Endodermal cell (in vitro differentiated cells): ENCODE data around the gene TAS2R30. TPM values are rescaled to one million over a fixed set of nuclear protein-coding genes. Genes with fewer than 3 reads are reported as not detected.

Experiments
- DNase-seq: peaks from one replicate; pipeline ENCODE4 v3.0.0-alpha.2; 2017
- H3K27ac ChIP-seq: 2 replicates; pipeline ENCODE4 v1.5.1; 2013; ENCODE audit warnings: mild to moderate bottlenecking, low read depth, low read length, moderate library complexity
- H3K27me3 ChIP-seq: 2 replicates; pipeline ENCODE4 v1.6.1; 2013; ENCODE audit warnings: mild to moderate bottlenecking, low read length, moderate library complexity; ENCODE audit not compliant: insufficient read depth, control insufficient read depth, poor library complexity, severe bottlenecking
- H3K36me3 ChIP-seq: 2 replicates; pipeline ENCODE4 v1.7.0; 2013; ENCODE audit warnings: mild to moderate bottlenecking, low read length, moderate library complexity; ENCODE audit not compliant: control insufficient read depth, insufficient read depth
- H3K4me1 ChIP-seq: one replicate; pipeline ENCODE4 v1.7.0; 2013; ENCODE audit warnings: low read length; ENCODE audit not compliant: control insufficient read depth, insufficient read depth
- H3K4me3 ChIP-seq: 2 replicates; pipeline ENCODE4 v1.5.1; 2013; ENCODE audit warnings: mild to moderate bottlenecking, low read length, moderate library complexity
- H3K9ac ChIP-seq: 2 replicates; pipeline ENCODE4 v1.6.1; 2013; ENCODE audit warnings: mild to moderate bottlenecking, low read length, moderate library complexity; ENCODE audit not compliant: poor library complexity, severe bottlenecking; ENCODE audit errors: extremely low read depth
- H3K9me3 ChIP-seq: 2 replicates; pipeline ENCODE4 v1.6.1; 2013; ENCODE audit warnings: mild to moderate bottlenecking, low read length, moderate library complexity; ENCODE audit not compliant: control insufficient read depth
- H3K27ac Mint-ChIP-seq: 2 replicates; pipeline ENCODE4 v1.8.0; 2020; ENCODE audit warnings: mixed read lengths
- H3K27me3 Mint-ChIP-seq: 2 replicates; pipeline ENCODE4 v1.8.0; 2021; ENCODE audit warnings: mild to moderate bottlenecking, mixed read lengths; ENCODE audit not compliant: insufficient read depth
- H3K36me3 Mint-ChIP-seq: 2 replicates; pipeline ENCODE4 v1.8.0; 2020; ENCODE audit warnings: low read depth, mixed read lengths
- H3K4me1 Mint-ChIP-seq: 2 replicates; pipeline ENCODE4 v1.8.0; 2020; ENCODE audit warnings: mixed read lengths
- H3K4me3 Mint-ChIP-seq: 2 replicates; pipeline ENCODE4 v1.8.0; 2020; ENCODE audit warnings: mild to moderate bottlenecking, moderate library complexity, mixed read lengths
- H3K9me3 Mint-ChIP-seq: 2 replicates; pipeline ENCODE4 v1.8.0; 2020; ENCODE audit warnings: mild to moderate bottlenecking, mixed read lengths
- WGBS, 2 experiments: methylation state at CpG; one replicate each; pipeline versions ENCODE4 v1.1.5 to v1.1.7; 2013; ENCODE audit warnings: missing lambda C conversion rate in 2 of 2, mixed read lengths in 1 of 2; ENCODE audit not compliant: insufficient coverage in 1 of 2, insufficient read length in 1 of 2; 5-methylcytosine and 5-hydroxymethylcytosine counted together
- total RNA-seq, 2 donors: library from RNA; stranded (reverse); fragmentation: NEBNext Ultra II Directional in 1 of 2; extraction: Animal tissue kit (Norgen Biotek cat#: 25700) in 1 of 2; gene quantifications; 2 replicates in 1 of 2; 3 replicates in 1 of 2; pipeline ENCODE4 v1.2.1, GENCODE V29; 2021
- TF ChIP-seq, protein P1 (sequence below): fragments of 200-600 bp; sonication (generic); conservative IDR thresholded peaks from 2 replicates; pipeline ENCODE4 v1.5.0; 2021; ENCODE audit warnings: antibody characterized with exemption, mild to moderate bottlenecking

TAS2R30 gene
- total RNA-seq, 2 donors from 2014 or later, result 1.8 to 9.7 TPM

DNA sequence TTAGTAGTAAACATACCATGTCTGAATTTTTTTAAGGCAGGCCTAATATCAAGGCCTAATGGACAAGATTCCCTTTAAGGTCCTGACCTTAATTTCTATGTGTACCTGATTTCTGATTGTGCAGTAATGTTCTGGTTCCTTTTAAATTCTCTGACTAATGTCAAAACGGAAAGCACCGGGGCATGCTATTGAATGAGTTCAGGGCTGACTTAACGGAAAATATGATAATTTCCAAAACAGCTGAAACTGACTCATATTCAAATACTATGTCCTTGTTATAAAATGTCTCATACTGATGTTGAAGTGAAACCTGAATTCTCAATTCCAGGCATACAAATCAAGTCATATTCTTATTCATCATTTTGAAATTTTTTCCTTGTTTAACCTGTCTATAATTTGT, 49.0 kb downstream of the TAS2R30 start:
- Mint-ChIP-seq H3K9me3 (peaks cover 39% of the 10 kb centered on the region), H3K27me3 (no peaks in the 10 kb centered on the region), H3K36me3 (peaks cover 51% of the 10 kb centered on the region), H3K4me1 (no peaks in the 10 kb centered on the region), H3K27ac (no peak overlapping the region), H3K4me3 (no peak overlapping the region)
- WGBS, 2 experiments, result no CpG with 5 or more reads among the region's 3 CpGs
- Histone ChIP-seq H3K9ac (no peak overlapping the region), H3K4me1 (no peaks in the 10 kb centered on the region), H3K9me3 (no peaks in the 10 kb centered on the region), H3K36me3 (no peaks in the 10 kb centered on the region), H3K4me3 (no peak overlapping the region), H3K27me3 (no peaks in the 10 kb centered on the region), H3K27ac (no peak overlapping the region)
- TF ChIP-seq, protein P1, sequence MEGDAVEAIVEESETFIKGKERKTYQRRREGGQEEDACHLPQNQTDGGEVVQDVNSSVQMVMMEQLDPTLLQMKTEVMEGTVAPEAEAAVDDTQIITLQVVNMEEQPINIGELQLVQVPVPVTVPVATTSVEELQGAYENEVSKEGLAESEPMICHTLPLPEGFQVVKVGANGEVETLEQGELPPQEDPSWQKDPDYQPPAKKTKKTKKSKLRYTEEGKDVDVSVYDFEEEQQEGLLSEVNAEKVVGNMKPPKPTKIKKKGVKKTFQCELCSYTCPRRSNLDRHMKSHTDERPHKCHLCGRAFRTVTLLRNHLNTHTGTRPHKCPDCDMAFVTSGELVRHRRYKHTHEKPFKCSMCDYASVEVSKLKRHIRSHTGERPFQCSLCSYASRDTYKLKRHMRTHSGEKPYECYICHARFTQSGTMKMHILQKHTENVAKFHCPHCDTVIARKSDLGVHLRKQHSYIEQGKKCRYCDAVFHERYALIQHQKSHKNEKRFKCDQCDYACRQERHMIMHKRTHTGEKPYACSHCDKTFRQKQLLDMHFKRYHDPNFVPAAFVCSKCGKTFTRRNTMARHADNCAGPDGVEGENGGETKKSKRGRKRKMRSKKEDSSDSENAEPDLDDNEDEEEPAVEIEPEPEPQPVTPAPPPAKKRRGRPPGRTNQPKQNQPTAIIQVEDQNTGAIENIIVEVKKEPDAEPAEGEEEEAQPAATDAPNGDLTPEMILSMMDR, result no peak
- no peak for DNase-seq

Other genes with a start within 250 kb of the TAS2R30 start
- gene TAS2R13, start 225.1 kb downstream of the TAS2R30 start, total RNA-seq, result 1 to 10 TPM; 1.2 to 5.1 TPM
- gene PRH2, start 205.4 kb downstream of the TAS2R30 start, total RNA-seq, result 1 to 10 TPM in 1 of 2 donors, not detected in 1; 1.2 TPM
- 1 to 10 TPM; 2.0 to 8.1 TPM for gene TAS2R14, start 195.4 kb downstream of the TAS2R30 start, total RNA-seq
- 1 to 10 TPM; 1.1 to 5.0 TPM for gene TAS2R50, start 147.7 kb downstream of the TAS2R30 start, total RNA-seq
- gene TAS2R20, start 136.3 kb downstream of the TAS2R30 start, total RNA-seq, result 1 to 10 TPM; 2.1 to 5.9 TPM
- gene TAS2R19, start 112.0 kb downstream of the TAS2R30 start, total RNA-seq, result 10 to 100 TPM in 1 of 2 donors, 1 to 10 TPM in 1; 3.1 to 11.3 TPM
- gene TAS2R31, start 103.2 kb downstream of the TAS2R30 start, total RNA-seq, result 10 to 100 TPM in 1 of 2 donors, 1 to 10 TPM in 1; 2.4 to 12.4 TPM
- gene TAS2R46, start 72.3 kb downstream of the TAS2R30 start, total RNA-seq, result 1 to 10 TPM; 1.3 to 3.9 TPM
- 1 to 10 TPM in 1 of 2 donors, under 1 TPM in 1; 0.82 to 2.5 TPM for gene TAS2R43, start 42.3 kb downstream of the TAS2R30 start, total RNA-seq
- gene SMIM10L1, start 36.5 kb upstream of the TAS2R30 start, total RNA-seq, result 10 to 100 TPM; 12.9 to 31.5 TPM
- not detected for gene TAS2R42, start 52.3 kb upstream of the TAS2R30 start, total RNA-seq
- gene PRB3, start 135.1 kb upstream of the TAS2R30 start, total RNA-seq, result under 1 TPM; 0.35 to 0.95 TPM
- not detected for gene PRB4, start 175.8 kb upstream of the TAS2R30 start, total RNA-seq